Measurements from ENCODE around the gene BHLHA9. TPM values are rescaled to one million over a fixed set of nuclear protein-coding genes. Genes with fewer than 3 reads are reported as not detected.

BHLHA9 gene
- total RNA-seq, 1 donor from 2014 or later = not detected

DNA sequence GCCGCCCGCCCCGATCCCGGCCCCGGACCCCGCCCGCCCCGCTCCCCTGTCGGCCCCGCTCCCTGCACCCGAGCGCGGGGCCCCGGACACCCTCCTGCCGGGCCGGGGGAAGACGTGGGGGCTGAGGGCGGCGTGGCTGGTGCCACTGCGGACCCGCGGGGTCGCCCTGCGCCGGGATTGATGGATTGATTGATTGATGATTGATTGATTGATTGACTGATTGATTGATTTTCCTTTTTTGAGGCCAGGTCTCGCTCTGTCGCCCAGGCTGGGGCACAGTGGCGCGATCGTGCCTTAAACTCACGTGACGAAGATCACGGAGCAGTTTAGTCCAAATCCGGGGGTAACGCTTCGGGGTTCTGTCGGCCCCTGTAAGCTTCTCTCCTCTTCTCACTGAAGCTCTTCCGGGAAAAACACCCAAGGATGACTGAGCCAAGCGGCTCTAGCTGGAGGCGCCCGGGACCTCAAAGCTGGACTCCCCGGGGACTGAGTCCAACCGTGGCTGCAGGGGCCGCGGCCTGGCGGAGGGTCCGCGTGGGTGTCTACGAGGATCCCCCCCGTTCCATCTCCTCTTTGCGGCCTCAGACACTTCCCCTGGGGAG is 40.2 kb upstream of the BHLHA9 start:
- Histone ChIP-seq H3K4me1 (peaks cover 4 to 7% of the 10 kb centered on the region in 2 donors), H3K27me3 (peaks cover 18% of the 10 kb centered on the region), H3K4me3 (peak overlapping the region; percentile 72 to 88), H3K36me3 (no peaks in the 10 kb centered on the region), H3K27ac (no peak overlapping the region), H3K9me3 (no peaks in the 10 kb centered on the region)
- intact Hi-C loops (cut with DNase I) = no loop called here
- no peak for TF ChIP-seq CTCF (IDR thresholded peaks at IDR 0.05)
- no peak for DNase-seq (ENCODE audit: low spot score in 2 of 2)

- H3K27me3 ChIP-seq = peaks cover 18% of the 10 kb centered on the region
- no peaks in the 10 kb centered on the region for H3K9me3 ChIP-seq
- DNase-seq (ENCODE audit: low spot score in 2 of 2) = peak in 1 of 2 donors; percentile 71
- TF ChIP-seq CTCF (IDR thresholded peaks at IDR 0.05) = no peak
- H3K4me3 ChIP-seq = no peak overlapping the region
- intact Hi-C loops (cut with DNase I) = no loop called here
- no peak overlapping the region for H3K27ac ChIP-seq
- peaks cover 4 to 7% of the 10 kb centered on the region in 2 donors for H3K4me1 ChIP-seq
- H3K36me3 ChIP-seq = no peaks in the 10 kb centered on the region
Observed at GRCh38 chr17:1231456-1231855, 38.8 kb upstream of the BHLHA9 start.

- H3K36me3 ChIP-seq = no peaks in the 10 kb centered on the region
- no peak overlapping the region for H3K27ac ChIP-seq
- peaks cover 4 to 7% of the 10 kb centered on the region in 2 donors for H3K4me1 ChIP-seq
- TF ChIP-seq CTCF (IDR thresholded peaks at IDR 0.05) = no peak
- DNase-seq (ENCODE audit: low spot score in 2 of 2) = no peak
- intact Hi-C loops (cut with DNase I) = no loop called here
- H3K4me3 ChIP-seq = no peak overlapping the region
- no peaks in the 10 kb centered on the region for H3K9me3 ChIP-seq
- peaks cover 18% of the 10 kb centered on the region for H3K27me3 ChIP-seq
Observed at GRCh38 chr17:1232331-1232730, 37.9 kb upstream of the BHLHA9 start.

- H3K27ac ChIP-seq = no peak overlapping the region
- intact Hi-C loops (cut with DNase I) = no loop called here
- no peak for TF ChIP-seq CTCF (IDR thresholded peaks at IDR 0.05)
- no peak for DNase-seq (ENCODE audit: low spot score in 2 of 2)
- H3K36me3 ChIP-seq = no peaks in the 10 kb centered on the region
- H3K4me1 ChIP-seq = peaks cover 4 to 7% of the 10 kb centered on the region in 2 donors
- no peak overlapping the region for H3K4me3 ChIP-seq
- H3K27me3 ChIP-seq = peaks cover 18% of the 10 kb centered on the region
- H3K9me3 ChIP-seq = no peaks in the 10 kb centered on the region
Observed at GRCh38 chr17:1232786-1233185, 37.5 kb upstream of the BHLHA9 start.

GRCh38 chr17:1234455-1234854 is 35.8 kb upstream of the BHLHA9 start:
- TF ChIP-seq CTCF (IDR thresholded peaks at IDR 0.05) = no peak
- Histone ChIP-seq H3K27ac (no peak overlapping the region), H3K27me3 (peaks cover 12% of the 10 kb centered on the region), H3K4me1 (peaks cover 3 to 4% of the 10 kb centered on the region in 2 donors), H3K36me3 (no peaks in the 10 kb centered on the region), H3K9me3 (no peaks in the 10 kb centered on the region), H3K4me3 (no peak overlapping the region)
- intact Hi-C loops (cut with DNase I) = no loop called here
- DNase-seq (ENCODE audit: low spot score in 2 of 2) = no peak

- no peaks in the 10 kb centered on the region for H3K4me1 ChIP-seq
- no peak overlapping the region for H3K27ac ChIP-seq
- H3K4me3 ChIP-seq = no peak overlapping the region
- H3K9me3 ChIP-seq = no peaks in the 10 kb centered on the region
- no peak for TF ChIP-seq CTCF (IDR thresholded peaks at IDR 0.05)
- no peaks in the 10 kb centered on the region for H3K36me3 ChIP-seq
- no peak for DNase-seq (ENCODE audit: low spot score in 2 of 2)
- no peaks in the 10 kb centered on the region for H3K27me3 ChIP-seq
- intact Hi-C loops (cut with DNase I) = no loop called here
Observed at GRCh38 chr17:1237471-1237870, 32.8 kb upstream of the BHLHA9 start.
